VCaP (cell line): Measurements from ENCODE around the gene CHDH.

Experiments used
- H3K27ac ChIP-seq: fragments of 450-650 bp; 2 replicates; pipeline ENCODE4 v1.5.1; 2017
- CTCF ChIP-seq: fragments of 450-650 bp; conservative IDR thresholded peaks from 2 replicates; pipeline ENCODE4 v1.5.1; 2017; ENCODE audit warnings: mild to moderate bottlenecking, moderate library complexity

Gene CHDH

GRCh38 chr3:53791317-53791716, 54.9 kb downstream of the CHDH start:
- no peak overlapping the region for H3K27ac ChIP-seq
- no peak for TF ChIP-seq CTCF

- no peak overlapping the region for H3K27ac ChIP-seq
- TF ChIP-seq CTCF, result no peak
Observed at GRCh38 chr3:53790470-53790869, 55.7 kb downstream of the CHDH start.

- TF ChIP-seq CTCF, result no peak
- no peak overlapping the region for H3K27ac ChIP-seq
Observed at GRCh38 chr3:53789459-53789858, 56.8 kb downstream of the CHDH start.

GRCh38 chr3:53788038-53788437, 58.2 kb downstream of the CHDH start:
- no peak overlapping the region for H3K27ac ChIP-seq
- TF ChIP-seq CTCF, result no peak

GRCh38 chr3:53787016-53787415, 59.2 kb downstream of the CHDH start:
- TF ChIP-seq CTCF, result no peak
- H3K27ac ChIP-seq, result no peak overlapping the region

- H3K27ac ChIP-seq, result no peak overlapping the region
Observed at GRCh38 chr3:53780806-53781205, 65.4 kb downstream of the CHDH start.

GRCh38 chr3:53780171-53780570, 66.0 kb downstream of the CHDH start:
- H3K27ac ChIP-seq, result no peak overlapping the region
- TF ChIP-seq CTCF, result no peak

More at GRCh38 chr3:53780806-53781205, 65.4 kb downstream of the CHDH start:
- no peak for TF ChIP-seq CTCF

GRCh38 chr3:53778153-53778552, 68.1 kb downstream of the CHDH start:
- no peak for TF ChIP-seq CTCF
- no peak overlapping the region for H3K27ac ChIP-seq
